Activated CD8-positive, alpha-beta memory T cell treated with anti-CD3 and anti-CD28 coated beads, Interleukin-2, amount 50 U/mL, for 4 hours (primary cell): ENCODE results near the gene RAPGEF4.

ENCODE experiments used
- DNase-seq: peaks from one replicate; pipeline ENCODE4 v3.0.0-alpha.2; 2020

RAPGEF4 gene

DNA sequence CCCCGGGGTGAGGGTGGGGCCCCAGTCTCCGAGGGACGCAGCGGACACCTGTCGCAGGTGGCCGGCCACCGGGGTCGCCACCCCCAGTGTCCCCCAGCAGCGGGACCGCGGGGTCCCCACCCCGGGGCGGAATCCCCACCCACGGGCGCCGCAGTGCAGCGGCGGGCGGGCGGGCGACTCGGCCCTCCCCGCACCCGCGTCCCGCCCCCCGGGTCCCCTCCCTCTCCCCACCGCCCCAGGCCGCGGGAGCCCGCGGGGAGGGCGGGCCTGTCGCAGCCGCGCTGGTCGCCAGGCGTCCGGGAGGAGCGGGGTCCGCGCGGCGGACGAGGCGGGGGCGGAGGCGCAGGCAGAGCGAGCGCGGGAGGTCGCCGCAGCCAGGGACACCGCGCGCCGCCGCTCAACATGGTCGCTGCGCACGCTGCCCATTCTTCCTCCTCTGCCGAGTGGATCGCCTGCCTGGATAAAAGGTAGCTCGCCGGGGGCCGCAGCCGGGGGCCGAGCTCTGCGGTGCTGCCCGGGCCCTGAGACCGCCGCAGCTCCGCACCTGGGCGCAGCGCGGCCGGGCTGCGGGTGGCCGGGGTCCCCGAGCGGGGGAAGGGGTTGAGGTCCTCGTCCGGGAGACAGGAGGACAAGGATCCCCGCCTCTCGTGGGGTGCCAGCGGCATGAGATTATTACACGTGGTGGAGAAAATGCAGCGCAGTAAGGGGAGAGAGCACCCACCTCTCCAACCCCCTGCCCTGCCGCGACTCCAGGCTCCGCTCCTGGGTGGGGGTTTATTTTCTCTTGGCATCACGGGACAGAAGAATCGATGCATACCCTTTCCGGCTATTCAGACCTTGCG is at the start of gene RAPGEF4:
Gene RAPGEF4, plus strand, starts transcription at position 264 of the 842 bp plus-strand sequence. Its CDS starts 139 bp downstream, at position 403.
- no peak for DNase-seq

DNA sequence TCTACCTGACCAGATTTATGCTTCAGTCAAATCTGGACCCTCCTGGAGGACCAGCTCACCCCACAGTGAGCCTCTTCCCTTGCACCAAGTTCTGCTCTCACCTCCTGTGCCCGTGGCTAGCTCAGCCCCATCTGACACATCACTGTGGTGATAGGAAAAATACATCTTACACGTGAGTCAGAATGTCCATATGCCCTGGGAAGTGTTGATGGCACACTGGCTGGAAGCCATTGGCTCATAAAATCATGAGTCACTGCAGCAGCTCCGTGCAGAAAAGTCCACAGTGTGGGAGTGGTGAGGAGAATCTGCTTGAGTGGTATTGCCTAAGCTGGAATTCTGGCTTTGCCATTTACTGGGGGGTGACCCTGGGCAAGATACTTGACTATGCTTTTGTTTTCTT is 42.6 kb upstream of the RAPGEF4 start:
- DNase-seq = peak; percentile 31

DNA sequence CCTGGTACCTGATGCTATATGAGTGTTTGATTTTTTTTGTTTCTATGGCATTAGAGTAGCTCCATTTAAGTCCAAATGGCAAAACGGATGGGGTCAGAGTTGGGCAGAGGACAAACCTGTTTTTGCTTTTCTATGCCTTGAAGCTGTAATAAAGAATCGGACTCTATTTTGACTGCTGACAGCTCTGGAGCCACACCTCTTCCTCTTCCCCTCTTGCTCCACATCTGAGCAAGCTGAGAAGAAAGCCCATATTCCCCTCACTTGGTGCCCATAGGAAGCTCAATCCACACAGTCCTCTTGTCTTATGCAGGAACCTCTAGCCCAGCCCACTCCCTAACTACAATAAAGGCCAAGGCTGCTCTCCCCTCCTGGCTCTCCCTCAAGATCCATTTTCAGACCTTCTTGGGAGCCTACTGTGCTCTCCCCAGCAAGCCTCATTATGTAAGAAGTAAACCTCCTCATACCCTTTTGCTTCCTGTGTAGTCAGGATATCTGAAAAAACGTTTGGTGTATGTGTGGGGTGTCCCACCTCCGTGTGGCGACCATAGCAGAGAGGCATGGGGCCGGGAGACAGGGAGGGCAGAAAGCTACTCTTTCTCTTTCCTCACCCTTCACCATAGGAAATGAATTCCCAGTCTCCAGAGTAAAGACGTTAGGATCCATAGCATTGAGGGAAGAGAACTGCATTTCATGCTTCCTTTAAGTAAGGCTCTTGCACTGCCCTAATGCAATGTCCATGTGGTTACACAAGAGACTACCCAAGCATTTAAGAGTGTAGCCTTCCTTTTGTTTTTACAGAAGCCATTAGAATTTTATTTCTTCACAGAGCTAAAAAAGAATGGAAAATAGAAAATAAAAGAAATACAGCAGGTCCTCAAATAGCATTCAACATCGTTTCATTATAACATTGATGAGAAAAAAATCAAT is 41.9 kb upstream of the RAPGEF4 start:
- DNase-seq = no peak

DNA sequence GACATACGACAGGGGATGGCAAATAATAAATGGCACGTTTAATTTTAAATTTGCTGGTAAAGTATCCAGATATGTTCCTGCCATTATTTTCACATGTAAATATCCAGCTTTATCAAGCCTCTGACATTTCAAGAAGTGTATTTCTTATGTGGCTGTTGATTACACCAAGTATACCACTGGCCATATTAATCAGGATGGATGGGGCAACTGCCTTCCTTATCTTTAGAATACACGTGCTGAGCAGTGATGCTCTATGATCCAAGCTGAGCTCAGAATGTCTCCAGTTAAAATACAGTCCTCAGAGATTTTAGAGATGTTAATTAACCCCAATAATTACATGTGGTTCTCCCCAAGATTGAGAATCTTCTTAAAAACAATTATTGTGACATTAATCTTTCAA is 38.3 kb upstream of the RAPGEF4 start:
- DNase-seq = no peak

DNA sequence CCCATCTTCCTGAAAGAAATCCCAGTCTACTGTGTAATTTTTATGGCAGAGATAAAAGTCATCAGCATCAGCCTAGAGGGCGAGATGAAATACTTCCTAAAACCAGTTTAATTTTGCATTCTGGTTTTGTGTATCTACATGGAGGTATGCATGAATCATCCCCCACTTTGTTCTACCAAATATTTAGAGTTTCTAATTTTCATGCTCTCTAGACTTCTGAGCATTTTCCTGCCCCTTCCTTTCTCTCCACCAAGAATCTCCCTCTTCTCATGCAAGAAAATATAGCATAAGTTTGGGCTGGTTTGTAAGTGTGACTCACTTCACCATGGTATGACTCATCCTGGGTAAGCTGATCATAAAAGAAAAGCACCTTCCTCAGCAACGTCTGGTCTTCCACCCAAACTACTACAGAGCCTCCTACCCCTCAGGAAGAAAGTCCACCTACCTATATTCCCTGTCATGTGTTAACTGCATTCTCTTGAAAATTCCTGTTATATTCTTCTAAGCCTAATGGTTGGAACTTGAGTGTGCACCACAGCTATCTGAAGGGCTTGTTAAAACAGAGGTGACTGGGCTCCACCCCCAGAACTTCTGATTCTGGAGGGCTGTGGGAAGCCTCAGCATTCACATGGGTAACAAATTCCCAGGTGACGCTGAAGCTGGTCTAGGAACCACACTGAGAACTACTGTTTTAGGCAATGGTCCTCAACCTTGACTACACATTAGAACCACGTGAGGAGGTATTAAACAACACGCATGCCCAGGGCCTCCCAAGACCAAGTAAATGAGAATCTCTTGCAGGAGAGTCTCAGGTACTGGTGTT is 37.4 kb upstream of the RAPGEF4 start:
- no peak for DNase-seq

DNA sequence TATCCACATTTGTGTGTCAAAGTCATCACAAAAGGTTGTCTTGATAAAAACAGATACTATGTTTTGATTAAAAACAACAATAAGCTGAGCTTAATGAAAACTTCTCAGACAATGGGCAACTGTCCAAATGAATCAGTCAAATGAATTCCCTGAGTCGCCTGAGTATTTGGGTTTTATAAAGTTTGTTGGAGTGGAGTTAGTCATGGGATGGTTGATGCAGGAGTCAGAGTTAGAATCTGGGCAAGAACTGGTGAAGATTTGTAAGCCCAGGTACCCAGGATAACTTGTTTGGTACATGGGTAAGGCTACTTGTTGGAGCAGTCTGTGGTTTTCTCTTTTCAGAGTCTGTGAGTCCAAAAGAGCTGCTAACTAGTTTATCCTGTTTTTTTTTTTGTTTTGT is 34.4 kb upstream of the RAPGEF4 start:
- DNase-seq = no peak

DNA sequence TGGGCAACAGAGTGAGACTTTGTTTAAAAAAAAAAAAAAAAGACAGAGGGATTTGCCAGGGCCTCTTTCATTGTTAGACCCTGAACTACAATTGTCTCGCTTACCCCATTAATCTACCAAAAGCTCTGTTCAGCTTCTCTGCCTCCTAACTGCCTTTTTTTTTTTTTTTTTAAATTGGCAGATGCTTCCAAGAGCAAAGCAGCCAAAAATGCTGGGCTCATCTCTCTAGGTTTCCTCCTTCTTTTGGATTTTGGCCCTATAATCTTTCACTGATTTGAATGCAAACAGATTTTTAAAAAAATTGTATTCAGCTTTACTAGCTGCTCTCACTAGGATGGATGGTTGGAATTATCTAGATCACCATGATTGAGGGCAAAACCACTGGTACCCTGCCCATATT is 33.2 kb upstream of the RAPGEF4 start:
- DNase-seq = no peak

DNA sequence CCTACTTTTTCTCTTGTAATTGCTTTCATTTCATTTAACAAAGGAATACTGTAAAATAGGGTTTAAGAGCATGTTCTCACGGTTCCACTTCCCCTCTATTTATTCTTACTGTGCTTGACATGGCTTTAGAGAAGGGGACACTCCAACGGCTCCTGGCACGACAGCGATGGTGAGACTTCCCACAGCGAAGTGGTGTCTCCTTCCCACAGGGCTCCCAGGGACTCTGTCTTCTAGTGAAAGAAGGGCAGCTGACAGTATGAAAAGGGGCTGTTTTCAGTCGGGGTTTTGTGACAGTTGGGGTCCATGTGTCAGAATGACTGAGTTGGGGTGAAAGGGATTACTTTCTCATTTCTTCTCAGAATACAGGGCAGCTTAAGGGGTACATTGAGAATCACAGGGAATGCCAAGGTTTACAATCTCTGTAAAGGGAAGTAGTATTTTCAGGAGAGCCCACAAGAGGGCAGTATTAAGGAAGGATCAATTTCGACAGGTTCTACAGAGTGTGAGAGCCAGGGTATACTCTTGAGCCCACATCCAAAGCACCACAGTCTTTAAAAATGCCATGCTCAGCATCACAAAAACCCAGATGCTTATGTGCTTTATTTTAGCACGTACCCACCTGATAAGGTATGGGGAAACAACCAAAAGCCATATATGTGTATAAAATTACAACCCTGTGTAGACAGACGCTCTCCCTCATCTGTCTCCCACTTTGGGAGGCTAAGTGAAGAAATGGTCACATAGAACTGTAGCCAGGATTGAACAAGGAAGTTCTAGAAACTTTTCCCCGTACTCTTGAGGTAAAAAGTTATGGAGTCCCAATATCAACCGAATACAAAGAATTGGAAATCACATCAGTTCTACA is 31.3 kb upstream of the RAPGEF4 start:
- DNase-seq = no peak

DNA sequence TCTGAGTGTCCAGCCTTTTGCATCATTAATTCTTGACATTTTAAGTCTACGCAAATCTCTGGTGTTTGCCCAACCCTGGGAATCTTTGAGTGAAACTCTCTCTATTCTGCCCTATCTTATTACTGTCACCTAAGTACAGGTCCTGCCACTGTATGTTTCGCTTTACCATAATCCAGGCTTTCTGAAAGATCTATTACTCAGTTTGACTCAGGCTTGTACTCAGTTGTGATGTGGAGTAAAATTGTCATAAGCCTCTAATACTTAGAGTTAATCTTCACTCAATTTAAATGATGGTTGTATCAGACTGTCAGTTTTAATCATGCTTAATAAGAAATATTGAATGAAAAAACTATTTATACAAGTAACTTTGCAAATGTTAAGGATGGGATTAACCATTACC is 30.3 kb upstream of the RAPGEF4 start:
- no peak for DNase-seq

DNA sequence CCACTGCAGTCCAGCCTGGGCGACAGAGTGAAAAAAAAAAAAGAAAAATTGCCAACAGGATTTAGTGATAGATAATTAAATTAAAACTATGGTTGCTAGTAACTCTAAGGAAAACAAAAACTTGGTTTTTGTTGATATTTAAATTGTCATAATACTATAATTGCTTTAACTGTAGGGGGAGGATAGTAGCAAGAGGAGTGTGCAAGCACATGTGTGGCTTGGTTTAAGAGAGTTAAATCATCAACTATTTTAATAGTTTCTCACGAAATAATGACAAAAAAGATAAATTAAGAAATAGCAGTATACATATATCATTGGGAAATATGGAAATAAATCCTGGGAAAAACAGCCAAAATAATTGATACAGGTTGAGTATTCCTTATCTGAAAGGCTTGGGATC is 27.4 kb upstream of the RAPGEF4 start:
- no peak for DNase-seq

DNA sequence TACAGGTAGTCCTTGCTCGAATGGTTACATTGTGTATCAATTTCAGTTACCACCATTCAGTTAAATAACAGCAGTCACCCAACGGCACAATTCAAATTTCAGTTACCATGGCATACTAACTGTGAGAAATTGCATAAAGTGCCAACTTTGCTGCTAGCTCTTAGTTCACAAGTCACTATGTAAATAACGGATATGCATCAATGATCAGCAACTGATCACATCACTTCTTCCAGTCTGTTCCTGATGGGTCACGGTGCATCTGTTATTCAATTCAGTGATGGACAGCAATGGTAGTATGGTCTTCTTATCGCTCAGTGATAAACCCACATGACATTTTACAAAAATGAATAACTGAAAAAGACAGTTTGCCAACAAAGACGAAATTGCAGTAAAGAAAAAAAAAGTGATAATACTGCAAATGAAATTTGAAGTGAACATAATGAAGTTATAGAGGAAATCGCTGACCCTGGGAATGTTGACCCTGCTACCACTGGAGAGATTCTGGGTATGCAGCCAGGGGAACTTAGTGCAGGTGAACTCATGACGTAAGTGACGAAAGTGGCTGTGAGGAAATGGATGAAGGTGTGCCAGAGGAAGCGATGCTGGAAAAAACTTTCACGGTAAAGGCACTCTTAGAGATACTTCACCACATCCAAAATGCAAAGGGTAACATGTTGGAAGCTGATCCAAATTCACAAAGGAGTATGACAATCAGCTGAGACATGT is 25.9 kb upstream of the RAPGEF4 start:
- DNase-seq = no peak

DNA sequence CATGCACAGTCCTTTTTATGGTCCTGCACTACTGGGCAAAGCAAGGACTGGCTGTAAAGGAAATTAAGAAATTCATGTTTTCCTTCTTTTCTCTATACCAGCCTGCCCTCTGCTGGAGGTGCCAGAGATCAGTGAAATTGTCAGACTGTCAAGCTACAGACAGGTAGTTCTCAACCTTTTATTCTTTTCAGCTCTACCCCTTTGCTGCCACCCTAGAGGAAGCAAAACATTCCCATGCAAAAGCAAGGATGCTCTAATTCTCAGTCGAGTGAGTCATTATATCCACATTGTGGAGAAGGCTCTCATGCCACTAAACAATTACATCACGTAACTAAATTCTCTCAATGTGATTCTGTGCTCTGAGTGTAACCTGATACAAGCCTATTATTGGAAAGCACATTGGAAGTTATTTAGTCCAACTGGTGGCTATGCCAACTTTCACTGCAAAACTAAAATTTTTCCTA is 25.0 kb upstream of the RAPGEF4 start:
- DNase-seq = peak; percentile 39

DNA sequence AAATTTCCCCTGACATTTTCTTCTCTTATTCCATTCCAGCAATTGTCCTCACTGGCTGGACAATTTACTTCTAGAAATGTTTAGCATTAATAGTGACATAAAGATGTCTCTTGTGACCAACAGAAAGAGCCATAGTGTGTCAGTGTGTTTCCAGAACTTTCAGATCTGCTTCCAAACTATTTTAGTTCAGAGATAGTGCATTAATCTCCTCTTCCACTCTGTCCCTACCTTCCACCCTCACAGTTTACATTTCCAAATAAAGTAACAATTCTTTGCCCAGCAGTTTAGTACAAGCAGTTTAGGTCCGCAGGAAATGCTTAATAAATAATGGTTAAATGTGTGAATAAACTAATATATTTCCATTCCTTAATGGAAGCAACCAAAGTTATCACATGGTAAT is 24.5 kb upstream of the RAPGEF4 start:
- no peak for DNase-seq

DNA sequence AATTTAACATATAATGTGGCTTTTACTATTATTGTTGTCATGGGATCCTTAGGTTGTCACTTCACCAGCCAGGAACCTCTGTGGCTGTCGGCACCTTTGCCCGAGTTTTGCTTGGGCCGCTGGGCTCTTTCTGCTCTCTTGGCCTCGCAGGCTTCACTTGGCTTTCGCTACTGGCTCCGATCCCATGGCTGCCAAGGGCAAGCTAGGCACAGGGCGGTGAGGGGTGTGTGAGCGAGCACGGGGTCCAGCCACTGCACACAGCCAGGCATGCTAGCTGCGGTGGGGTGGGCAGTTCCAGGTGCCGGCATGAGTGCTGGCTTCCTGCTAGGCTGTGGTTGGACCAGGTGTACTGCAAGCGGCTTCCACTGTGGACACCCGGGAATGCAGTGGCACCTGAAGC is 23.4 kb upstream of the RAPGEF4 start:
- no peak for DNase-seq

DNA sequence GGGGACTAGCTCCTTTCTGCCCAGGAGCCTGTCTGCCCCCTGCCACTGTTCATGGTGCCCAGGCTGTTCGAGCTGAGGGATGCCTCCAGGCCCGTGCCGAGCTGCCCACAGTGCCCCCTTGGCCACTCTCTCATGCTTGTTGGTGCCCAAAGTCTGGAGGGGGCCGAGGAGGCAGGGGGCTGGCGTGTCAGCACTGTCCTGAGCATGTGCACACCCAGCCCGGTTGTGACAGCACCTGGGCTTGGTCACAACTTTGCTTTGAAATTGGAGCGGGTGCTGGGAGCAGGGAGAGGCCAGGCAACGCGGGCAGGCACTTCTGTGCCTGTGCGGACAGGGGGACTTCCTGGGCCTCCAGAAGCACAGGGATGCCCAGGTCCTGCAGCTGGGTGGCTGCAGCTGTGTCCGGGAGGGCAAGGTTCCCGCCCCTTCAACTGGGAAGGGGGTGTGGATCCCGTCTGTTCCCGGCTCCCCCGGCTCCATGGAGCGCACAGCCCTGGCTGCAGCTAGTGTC is 22.2 kb upstream of the RAPGEF4 start:
- DNase-seq = no peak

DNA sequence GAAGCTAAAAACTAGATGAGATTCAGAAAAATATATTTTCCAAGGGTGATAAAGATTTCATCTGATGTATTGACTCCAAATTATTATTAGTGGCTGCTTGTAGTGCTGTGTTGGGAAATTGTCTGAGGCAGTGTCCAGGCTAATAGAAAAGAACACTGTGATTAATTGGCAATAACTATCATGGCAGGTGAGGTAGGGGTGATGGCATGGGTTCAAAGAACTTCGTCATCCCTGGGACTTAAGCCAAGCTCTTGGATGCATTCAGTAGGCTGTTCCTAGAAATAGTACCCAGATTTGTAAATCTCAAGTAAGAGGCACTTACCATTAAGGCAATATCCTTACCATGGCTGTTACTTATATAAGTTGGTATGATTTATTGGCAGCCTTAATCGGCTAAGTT is 13.2 kb upstream of the RAPGEF4 start:
- no peak for DNase-seq

DNA sequence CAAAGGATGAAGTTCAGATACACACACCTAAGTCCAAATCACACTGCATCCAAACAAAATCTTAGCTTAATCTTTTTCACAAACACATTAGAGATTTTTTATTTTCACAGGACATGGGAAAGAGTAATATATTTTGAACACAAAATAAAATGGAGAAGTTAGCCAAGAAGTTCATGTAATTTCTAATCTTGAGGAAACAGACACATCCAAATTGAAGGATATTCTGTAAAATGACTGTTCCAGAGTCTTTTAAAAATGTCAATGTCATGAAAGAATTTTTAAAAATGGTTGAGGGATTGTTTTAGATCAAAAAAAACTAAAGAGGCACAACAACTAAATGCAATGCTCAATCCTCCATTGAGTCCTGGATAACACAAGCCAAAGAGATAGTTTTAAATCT is 12.4 kb upstream of the RAPGEF4 start:
- DNase-seq = no peak

DNA sequence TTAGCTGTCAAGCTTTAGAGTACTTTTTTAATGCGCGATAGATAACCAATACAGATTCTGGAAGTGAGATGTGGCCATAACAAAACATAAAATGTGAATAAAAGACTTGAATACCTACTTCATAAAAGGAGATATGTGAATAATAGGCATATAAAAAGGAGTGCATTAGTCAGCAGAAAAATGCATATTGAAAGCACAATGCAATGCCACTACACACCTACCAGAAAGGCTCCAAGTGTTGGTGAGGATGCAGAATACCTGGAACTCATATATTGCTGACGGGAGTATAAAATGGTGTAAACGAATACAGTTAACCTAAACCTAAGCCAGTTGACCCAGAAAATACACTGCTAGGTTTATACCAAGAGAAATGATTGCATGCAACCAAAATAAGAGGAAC is 10.9 kb upstream of the RAPGEF4 start:
- no peak for DNase-seq

DNA sequence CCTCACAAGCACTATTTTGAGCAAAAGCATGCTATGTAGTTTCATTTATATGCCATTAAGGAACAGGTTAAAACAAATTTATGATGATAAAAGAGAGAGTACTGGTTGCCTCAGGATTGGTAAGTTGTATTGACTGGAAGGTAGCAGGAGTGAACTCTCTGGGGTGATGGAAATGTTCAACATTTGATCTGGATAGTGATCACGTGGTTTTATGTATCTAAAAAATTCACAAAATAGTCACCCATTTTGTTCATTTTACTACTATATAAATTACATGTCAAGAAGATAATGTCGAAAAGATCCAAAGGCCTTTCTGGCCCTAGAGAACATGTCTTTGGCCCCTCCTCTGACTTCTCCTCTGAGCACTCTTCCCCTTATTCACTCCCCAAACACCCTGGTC is 10.4 kb upstream of the RAPGEF4 start:
- no peak for DNase-seq

DNA sequence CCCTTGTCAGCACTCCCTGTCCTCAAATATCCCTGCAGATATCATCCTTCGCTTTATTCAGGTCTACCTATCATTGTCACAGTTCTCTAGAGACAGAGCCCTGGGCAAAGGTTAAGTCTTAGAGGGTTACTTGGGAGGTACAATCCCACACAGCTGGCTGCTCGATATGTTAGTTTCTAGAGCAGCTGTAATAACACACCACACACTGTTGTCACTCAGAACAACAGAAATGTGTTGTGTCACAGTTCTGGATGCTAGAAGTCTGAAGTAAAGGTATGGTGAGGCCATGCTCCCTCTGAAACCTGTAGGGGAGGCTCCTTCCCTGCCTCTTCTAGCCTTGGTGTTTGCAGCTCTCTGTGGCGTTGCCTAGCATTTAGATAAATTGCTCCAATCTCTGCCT is 9.9 kb upstream of the RAPGEF4 start:
- DNase-seq = no peak

DNA sequence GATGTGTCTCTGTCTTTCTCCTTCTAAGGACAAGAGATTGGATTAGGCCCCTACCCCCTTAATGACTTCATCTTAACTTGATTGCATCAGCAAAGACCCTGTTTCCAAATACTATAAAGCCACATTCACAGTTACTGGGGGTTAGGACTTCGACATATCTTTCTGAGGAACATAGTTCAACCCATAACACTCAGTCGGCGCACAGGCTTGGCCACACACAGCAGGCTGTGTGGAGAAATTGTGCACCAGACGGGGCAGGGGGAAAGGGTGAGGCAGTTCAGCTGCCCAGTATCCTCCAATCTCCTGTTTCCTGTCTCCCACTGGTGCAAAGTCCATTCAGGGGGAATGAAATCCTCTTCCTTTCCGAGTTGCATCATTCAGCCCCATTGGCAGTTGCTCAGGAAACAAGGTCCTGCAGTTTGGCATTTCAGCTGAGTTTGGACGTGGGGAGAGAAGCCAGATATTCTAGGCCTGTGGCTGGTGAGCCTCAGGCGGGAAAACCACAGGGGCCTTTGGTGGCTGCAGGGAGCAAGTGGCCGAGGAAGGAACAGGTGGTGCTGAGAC is 9.4 kb upstream of the RAPGEF4 start:
- DNase-seq = no peak
